Keratinocyte (primary cell): Measurements from ENCODE around the gene FBXW12. TPM values are rescaled to one million over a fixed set of nuclear protein-coding genes. Genes with fewer than 3 reads are reported as not detected.

Experiments
- DNase-seq: peaks from one replicate; pipeline ENCODE4 v3.0.0-alpha.2; 2011; ENCODE audit warnings: low read depth, missing footprints, low spot score
- FAIRE-seq: peaks from 2 replicates; lab custom pipeline; 2011; peaks lifted over from hg19 to GRCh38; lab: Jason Lieb, UNC
- H2AFZ ChIP-seq: 2 replicates; pipeline ENCODE4 v1.6.0; 2012; ENCODE audit warnings: low read length, control low read depth, inconsistent platforms; ENCODE audit not compliant: control insufficient read depth
- H3K27ac ChIP-seq: 2 replicates; pipeline ENCODE4 v1.5.1; 2011; ENCODE audit warnings: low read length; ENCODE audit not compliant: control insufficient read depth, insufficient read depth
- H3K27me3 ChIP-seq: 3 replicates; pipeline ENCODE4 v1.6.0; 2011; ENCODE audit warnings: low read length; ENCODE audit not compliant: control insufficient read depth, insufficient read depth; ENCODE audit errors: extremely low read depth
- H3K36me3 ChIP-seq, 2 experiments: 2 replicates in 1 of 2; 3 replicates in 1 of 2; pipeline ENCODE4 v1.5.1; 2011; ENCODE audit warnings: low read length in 2 of 2, mild to moderate bottlenecking in 1 of 2; ENCODE audit not compliant: control insufficient read depth in 2 of 2, insufficient read depth in 2 of 2; ENCODE audit errors: extremely low read depth in 1 of 2
- H3K4me1 ChIP-seq: 3 replicates; pipeline ENCODE4 v1.5.1; 2011; ENCODE audit warnings: low read length; ENCODE audit not compliant: control insufficient read depth, insufficient read depth; ENCODE audit errors: extremely low read depth
- H3K4me2 ChIP-seq: 3 replicates; pipeline ENCODE4 v1.6.0; 2011; ENCODE audit warnings: low read depth, low read length; ENCODE audit not compliant: control insufficient read depth, insufficient read depth; ENCODE audit errors: extremely low read depth
- H3K4me3 ChIP-seq, 3 experiments: fragments of 200-600 bp in 1 of 3; sonication (generic) in 1 of 3; 2 replicates in 2 of 3; 3 replicates in 1 of 3; pipeline ENCODE4 v1.5.1; 2011 to 2016; ENCODE audit warnings: low read length in 3 of 3, mild to moderate bottlenecking in 3 of 3, control low read depth in 2 of 3, inconsistent platforms in 1 of 3, low read depth in 1 of 3, mixed read lengths in 1 of 3, mixed run types in 1 of 3, moderate library complexity in 1 of 3; ENCODE audit not compliant: control insufficient read depth in 2 of 3, insufficient read depth in 2 of 3; ENCODE audit errors: extremely low read depth in 1 of 3
- H3K79me2 ChIP-seq: 2 replicates; pipeline ENCODE4 v1.6.0; 2012; ENCODE audit warnings: low read length; ENCODE audit not compliant: control insufficient read depth, insufficient read depth
- H3K9ac ChIP-seq: 3 replicates; pipeline ENCODE4 v1.6.0; 2011; ENCODE audit warnings: low read length; ENCODE audit not compliant: control insufficient read depth, insufficient read depth; ENCODE audit errors: extremely low read depth
- H3K9me1 ChIP-seq: 3 replicates; pipeline ENCODE4 v1.6.0; 2011; ENCODE audit warnings: low read length; ENCODE audit not compliant: control insufficient read depth, insufficient read depth; ENCODE audit errors: extremely low read depth
- H3K9me3 ChIP-seq: 2 replicates; pipeline ENCODE4 v1.5.1; 2012; ENCODE audit warnings: low read depth, low read length; ENCODE audit not compliant: control insufficient read depth
- H4K20me1 ChIP-seq: 3 replicates; pipeline ENCODE4 v1.6.0; 2011; ENCODE audit warnings: low read length; ENCODE audit not compliant: control insufficient read depth, insufficient read depth; ENCODE audit errors: extremely low read depth
- CTCF ChIP-seq, 3 experiments: IDR thresholded peaks in 1 of 3; conservative IDR thresholded peaks in 1 of 3; optimal IDR thresholded peaks in 1 of 3; 2 replicates in 2 of 3; 3 replicates in 1 of 3; pipeline versions ENCODE3 to v1.5.1; 2011; ENCODE audit warnings: low read length in 3 of 3, mild to moderate bottlenecking in 3 of 3, moderate library complexity in 2 of 3, control low read depth in 1 of 3, inconsistent platforms in 1 of 3; ENCODE audit not compliant: insufficient read depth in 2 of 3; ENCODE audit errors: extremely low read depth in 1 of 3
- EZH2 ChIP-seq: IDR thresholded peaks from one replicate; pipeline ENCODE4 v1.6.1; 2012; ENCODE audit warnings: inconsistent platforms, mild to moderate bottlenecking, low read length, moderate library complexity
- dilution Hi-C: fragments of 300-500 bp; cut with MboI; formaldehyde crosslinking; loops from one replicate; pipeline ENCODE4 v1.7.0; 2020; ENCODE audit warnings: low sequenced_read_pairs; ENCODE audit not compliant: extremely low pct_ligation_motif_present
- polyA plus RNA-seq, 5 experiments: library from polyadenylated mRNA; depleted of rRNA in 3 of 5; stranded (reverse) in 3 of 5; stranded (forward) in 1 of 5; unstranded in 1 of 5; fragments of >200 nt; gene quantifications; 1 replicate in 1 of 5; 2 replicates in 3 of 5; 3 replicates in 1 of 5; pipeline versions ENCODE4 v1.2.1 to v1.2.3, GENCODE V29; 2011 to 2012; ENCODE audit warnings: missing spikeins in 2 of 5, low read depth in 1 of 5, low replicate concordance in 1 of 5

The FBXW12 gene
- polyA plus RNA-seq, 1 donor (not counting 4 experiments of a cell fraction or from before 2014, with no cell fraction given): not detected

GRCh38 chr3:48430708-48431101 lies 58.7 kb downstream of the FBXW12 start:
- no peak for TF ChIP-seq EZH2
- no peak for TF ChIP-seq CTCF (optimal IDR thresholded peaks at IDR 0.05 in 1 of 3, IDR thresholded peaks at IDR 0.05 in 1 of 3, conservative IDR thresholded peaks at IDR 0.05 in 1 of 3; ENCODE audit: extremely low read depth in 1 of 3, insufficient read depth in 2 of 3, low read length in 3 of 3)
- Histone ChIP-seq H3K4me2 (peak overlapping the region; percentile 83), H3K27me3 (no peaks in the 10 kb centered on the region), H3K9me3 (no peaks in the 10 kb centered on the region), H3K9ac (peak overlapping the region; percentile 79), H4K20me1 (peaks cover 5% of the 10 kb centered on the region), H2AFZ (no peak overlapping the region), H3K9me1 (no peaks in the 10 kb centered on the region), H3K79me2 (peaks cover 37% of the 10 kb centered on the region), H3K36me3 (peaks cover 4 to 27% of the 10 kb centered on the region in 2 experiments), H3K27ac (peak overlapping the region; percentile 83), H3K4me1 (peaks cover 83% of the 10 kb centered on the region), H3K4me3 (peak overlapping the region; percentile 63 to 67 (median 66))
- FAIRE-seq: no peak
- dilution Hi-C loops: loop anchor here (25.0 kb wide), 1 partner anchor 168 kb away; no protein-coding TSS in a partner anchor
- DNase-seq: no peak

GRCh38 chr3:48431224-48432029 lies 59.4 kb downstream of the FBXW12 start:
- H2AFZ ChIP-seq: no peak overlapping the region
- peak; percentile 13 for FAIRE-seq
- H4K20me1 ChIP-seq: no peaks in the 10 kb centered on the region
- H3K9me3 ChIP-seq: no peaks in the 10 kb centered on the region
- H3K9me1 ChIP-seq: no peaks in the 10 kb centered on the region
- H3K4me2 ChIP-seq: peak overlapping the region; percentile 83
- peaks cover 78% of the 10 kb centered on the region for H3K4me1 ChIP-seq
- peaks cover 30% of the 10 kb centered on the region for H3K79me2 ChIP-seq
- no peak for DNase-seq
- dilution Hi-C loops: loop anchor here (25.0 kb wide), 1 partner anchor 169 kb away; no protein-coding TSS in a partner anchor
- no peaks in the 10 kb centered on the region for H3K27me3 ChIP-seq
- H3K4me3 ChIP-seq: no peak overlapping the region
- H3K27ac ChIP-seq: peak overlapping the region; percentile 83
- no peak overlapping the region for H3K9ac ChIP-seq
- H3K36me3 ChIP-seq: peaks cover 4 to 27% of the 10 kb centered on the region in 2 experiments
- no peak for TF ChIP-seq EZH2
- no peak for TF ChIP-seq CTCF (optimal IDR thresholded peaks at IDR 0.05 in 1 of 3, IDR thresholded peaks at IDR 0.05 in 1 of 3, conservative IDR thresholded peaks at IDR 0.05 in 1 of 3; ENCODE audit: extremely low read depth in 1 of 3, insufficient read depth in 2 of 3, low read length in 3 of 3)
